Germinal center (tissue), 1 donor: ENCODE measurements around the gene ACP4.

Experiments
- DNase-seq: peaks from one replicate; pipeline ENCODE4 v3.0.0; 2012; ENCODE audit warnings: mixed read lengths, low spot score

Gene ACP4

GRCh38 chr19:50822661-50823208 lies 32.5 kb downstream of the ACP4 start:
- no peak for DNase-seq

GRCh38 chr19:50823389-50824042 lies 33.3 kb downstream of the ACP4 start, which contains the start of gene KLK1:
Gene KLK1 (minus strand): TSS chr19:50823787. CDS start chr19:50823748, 39 bp downstream.
- DNase-seq = no peak

- no peak for DNase-seq
These were observed 36.5 kb downstream of the ACP4 start for GRCh38 chr19:50826492-50827240.

- no peak for DNase-seq
These were observed 37.3 kb downstream of the ACP4 start for GRCh38 chr19:50827476-50827875.

- no peak for DNase-seq
These were observed 39.6 kb downstream of the ACP4 start for GRCh38 chr19:50829801-50830200.

- no peak for DNase-seq
These were observed 40.2 kb downstream of the ACP4 start for GRCh38 chr19:50830266-50831025.

- DNase-seq = no peak
These were observed 40.8 kb downstream of the ACP4 start for GRCh38 chr19:50831026-50831396.

- no peak for DNase-seq
These were observed 42.5 kb downstream of the ACP4 start for GRCh38 chr19:50832666-50833065.

GRCh38 chr19:50833117-50833801 lies 43.0 kb downstream of the ACP4 start, which contains the start of gene KLK15:
Gene KLK15 (minus strand): TSS chr19:50833574. CDS start chr19:50831492, 2,082 bp downstream.
- no peak for DNase-seq

- DNase-seq = no peak
These were observed 43.6 kb downstream of the ACP4 start for GRCh38 chr19:50833802-50834167.

GRCh38 chr19:50835103-50835784 lies 45.0 kb downstream of the ACP4 start:
- no peak for DNase-seq

GRCh38 chr19:50835785-50836542 lies 45.7 kb downstream of the ACP4 start:
- DNase-seq = peak; percentile 88

GRCh38 chr19:50836543-50837195 lies 46.5 kb downstream of the ACP4 start:
- no peak for DNase-seq

GRCh38 chr19:50837300-50837699 lies 47.1 kb downstream of the ACP4 start:
- no peak for DNase-seq

- no peak for DNase-seq
These were observed 48.0 kb downstream of the ACP4 start for GRCh38 chr19:50838239-50838638.

- DNase-seq = no peak
These were observed 49.8 kb downstream of the ACP4 start for GRCh38 chr19:50839712-50840655.

- DNase-seq = no peak
These were observed 51.9 kb downstream of the ACP4 start for GRCh38 chr19:50842130-50842529.

GRCh38 chr19:50843205-50843604 lies 53.0 kb downstream of the ACP4 start:
- no peak for DNase-seq

GRCh38 chr19:50843701-50844221 lies 53.5 kb downstream of the ACP4 start:
- DNase-seq = no peak
